Memory B cell (primary cell): Measurements from ENCODE around the gene FAM72C.
"Not testable (repeated sequence)": the region's sequence is repeated elsewhere in the genome, so short reads cannot be mapped to it uniquely, and the experiment has no call there.

Experiments used
- ATAC-seq: fragments of 150-1000 bp; cut with Tn5 transposase; 2 replicates; pipeline ENCODE4 v1.10.0; 2021; ENCODE audit warnings: low read depth, mild to moderate bottlenecking, moderate library complexity
- DNase-seq, 2 donors: peaks; one replicate each; pipeline ENCODE4 v3.0.0; 2022; ENCODE audit warnings: low spot score in 2 of 2
- H3K27ac Mint-ChIP-seq: one replicate; pipeline ENCODE4 v1.8.0; 2022; ENCODE audit warnings: mild to moderate bottlenecking, moderate library complexity, mixed read lengths
- H3K27me3 Mint-ChIP-seq: one replicate; pipeline ENCODE4 v1.8.0; 2022; ENCODE audit warnings: mixed read lengths
- H3K36me3 Mint-ChIP-seq: one replicate; pipeline ENCODE4 v1.8.0; 2022; ENCODE audit warnings: mild to moderate bottlenecking, mixed read lengths
- H3K4me1 Mint-ChIP-seq: one replicate; pipeline ENCODE4 v1.8.0; 2022; ENCODE audit warnings: mixed read lengths
- H3K4me3 Mint-ChIP-seq: one replicate; pipeline ENCODE4 v1.8.0; 2022; ENCODE audit warnings: mild to moderate bottlenecking, moderate library complexity, mixed read lengths
- H3K9me3 Mint-ChIP-seq: one replicate; pipeline ENCODE4 v1.8.0; 2022; ENCODE audit warnings: mixed read lengths

The FAM72C gene

DNA sequence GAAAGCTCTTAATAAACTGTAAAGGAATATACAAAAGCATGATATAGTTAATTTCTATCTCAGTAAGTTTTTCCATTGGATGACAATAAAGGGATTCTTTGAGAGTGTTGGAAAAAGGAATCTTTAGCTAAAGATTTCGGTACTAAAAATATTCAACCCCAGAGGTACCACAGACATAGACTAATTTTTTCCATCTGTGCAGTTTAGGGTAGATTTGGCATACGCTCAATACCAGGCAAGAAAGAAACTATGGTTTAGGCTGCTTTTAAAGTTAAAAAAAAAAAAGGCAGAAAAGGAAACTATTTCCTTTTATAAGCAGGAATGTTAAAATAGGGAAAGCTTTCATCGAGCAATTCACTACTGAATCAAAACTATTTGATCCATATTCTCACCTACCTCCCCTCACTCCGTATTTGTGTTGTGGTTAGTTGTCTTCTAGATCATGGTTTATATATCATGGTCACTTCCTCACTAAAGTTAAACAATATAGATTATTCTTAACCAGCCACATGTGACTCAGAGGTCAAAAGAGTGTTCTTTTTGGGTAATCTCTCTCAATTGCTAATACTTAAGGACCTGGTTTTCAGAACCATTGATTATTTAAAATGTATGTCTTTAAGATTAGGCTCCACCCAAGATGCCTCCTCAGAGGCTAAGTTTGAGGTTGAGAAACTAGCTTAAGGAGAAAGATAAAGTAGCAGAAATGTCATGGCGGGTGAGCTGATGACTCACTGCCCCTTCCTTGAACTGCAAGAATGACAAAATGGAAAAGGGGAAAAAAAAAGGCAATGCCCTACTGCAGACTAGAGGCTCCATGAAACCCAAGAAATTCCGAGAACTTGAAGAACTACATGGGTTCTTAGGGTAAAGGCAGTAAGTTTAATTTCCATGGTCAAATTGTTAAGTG is 20.0 kb downstream of the FAM72C start:
- not testable (repeated sequence) for H3K36me3 Mint-ChIP-seq, H3K4me3 Mint-ChIP-seq, DNase-seq, H3K27me3 Mint-ChIP-seq, H3K27ac Mint-ChIP-seq, ATAC-seq, H3K9me3 Mint-ChIP-seq, H3K4me1 Mint-ChIP-seq

DNA sequence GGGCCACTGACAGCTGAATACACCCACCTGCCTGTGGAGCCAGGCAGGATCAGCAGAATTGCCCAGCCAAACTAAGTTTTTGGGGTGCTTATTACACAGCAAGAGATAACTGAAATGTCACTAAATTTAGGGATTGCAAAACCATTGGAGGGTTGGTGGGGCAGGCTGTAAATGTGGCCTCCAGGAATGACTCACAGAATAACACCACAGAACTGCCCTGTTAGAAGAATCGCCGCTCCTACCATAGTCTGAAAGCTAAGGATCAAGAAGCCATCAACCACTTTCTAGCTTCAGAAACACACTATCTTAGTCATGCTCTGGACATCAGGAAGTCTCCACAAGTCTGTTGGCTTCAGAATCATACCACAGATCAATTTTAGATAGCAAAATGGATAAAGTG is 24.0 kb downstream of the FAM72C start:
- H3K36me3 Mint-ChIP-seq, H3K27ac Mint-ChIP-seq, H3K27me3 Mint-ChIP-seq, ATAC-seq, H3K9me3 Mint-ChIP-seq, DNase-seq, H3K4me1 Mint-ChIP-seq, H3K4me3 Mint-ChIP-seq: not testable (repeated sequence)

DNA sequence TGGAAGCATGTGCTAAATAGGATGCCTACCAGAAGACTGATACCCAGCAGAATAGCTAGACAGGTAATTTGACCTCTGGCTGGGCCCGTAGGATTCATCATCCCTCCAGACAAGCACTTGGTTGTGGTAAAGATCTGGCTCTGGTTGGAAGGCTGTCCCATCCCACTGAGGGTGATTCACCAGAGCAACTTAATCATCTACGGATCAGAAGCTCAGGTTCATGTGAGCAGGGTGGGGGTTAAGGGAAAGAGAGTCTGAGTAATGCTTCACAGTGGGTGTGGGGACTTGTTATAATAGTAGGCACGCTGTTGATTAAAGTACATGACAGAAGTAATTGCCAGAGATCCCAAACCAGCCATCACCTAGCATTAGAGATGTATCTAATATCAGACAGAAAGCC is 26.5 kb downstream of the FAM72C start:
- not testable (repeated sequence) for H3K36me3 Mint-ChIP-seq, ATAC-seq, H3K9me3 Mint-ChIP-seq, H3K4me3 Mint-ChIP-seq, H3K4me1 Mint-ChIP-seq, H3K27me3 Mint-ChIP-seq, H3K27ac Mint-ChIP-seq, DNase-seq

GRCh38 chr1:143944576-143945240 is 27.1 kb downstream of the FAM72C start:
- not testable (repeated sequence) for H3K9me3 Mint-ChIP-seq, ATAC-seq, H3K27me3 Mint-ChIP-seq, H3K36me3 Mint-ChIP-seq, H3K27ac Mint-ChIP-seq, H3K4me3 Mint-ChIP-seq, DNase-seq, H3K4me1 Mint-ChIP-seq

- not testable (repeated sequence) for H3K27ac Mint-ChIP-seq, H3K36me3 Mint-ChIP-seq, H3K27me3 Mint-ChIP-seq, H3K4me1 Mint-ChIP-seq, DNase-seq, H3K9me3 Mint-ChIP-seq, H3K4me3 Mint-ChIP-seq
- ATAC-seq = peak; percentile 41
Observed at GRCh38 chr1:143943319-143943978, 28.3 kb downstream of the FAM72C start.

DNA sequence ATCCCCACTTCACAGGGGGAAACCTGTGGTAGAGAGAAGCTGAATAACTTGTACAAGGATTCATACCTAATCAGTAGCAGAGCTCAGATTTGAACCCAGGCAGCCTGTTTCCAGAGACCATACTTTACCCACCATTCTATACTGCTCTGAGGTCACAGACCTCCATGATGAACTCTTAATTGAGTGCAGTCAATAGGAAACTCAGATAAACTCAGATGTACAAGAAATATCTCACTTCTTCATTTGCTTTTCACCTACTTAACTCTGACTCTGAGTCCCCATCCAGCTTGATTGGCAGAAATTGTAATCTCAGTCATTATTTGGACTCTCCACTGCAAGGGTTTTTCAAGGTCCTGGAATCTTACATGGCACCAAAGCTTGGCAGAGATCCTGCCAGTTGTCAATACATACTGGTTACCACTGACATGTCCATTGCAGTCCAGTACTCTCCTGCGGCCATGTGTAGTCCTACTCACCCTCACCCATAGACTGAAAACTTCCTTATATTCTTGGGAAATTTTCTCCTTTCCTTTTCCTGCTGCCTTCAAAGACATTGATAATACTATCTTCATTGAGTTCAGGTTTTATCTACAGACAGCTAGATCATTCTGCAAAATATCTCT is 29.4 kb downstream of the FAM72C start:
- H3K27me3 Mint-ChIP-seq, H3K4me3 Mint-ChIP-seq, H3K4me1 Mint-ChIP-seq, H3K27ac Mint-ChIP-seq, H3K36me3 Mint-ChIP-seq, DNase-seq, H3K9me3 Mint-ChIP-seq, ATAC-seq: not testable (repeated sequence)

- not testable (repeated sequence) for ATAC-seq, H3K27ac Mint-ChIP-seq, H3K4me3 Mint-ChIP-seq, H3K9me3 Mint-ChIP-seq, H3K27me3 Mint-ChIP-seq, H3K4me1 Mint-ChIP-seq, DNase-seq, H3K36me3 Mint-ChIP-seq
Observed at GRCh38 chr1:143939666-143940065, 32.1 kb downstream of the FAM72C start.

- not testable (repeated sequence) for H3K4me3 Mint-ChIP-seq, ATAC-seq, H3K27me3 Mint-ChIP-seq, H3K27ac Mint-ChIP-seq, H3K36me3 Mint-ChIP-seq, DNase-seq, H3K4me1 Mint-ChIP-seq, H3K9me3 Mint-ChIP-seq
Observed at GRCh38 chr1:143938922-143939321, 32.9 kb downstream of the FAM72C start.

DNA sequence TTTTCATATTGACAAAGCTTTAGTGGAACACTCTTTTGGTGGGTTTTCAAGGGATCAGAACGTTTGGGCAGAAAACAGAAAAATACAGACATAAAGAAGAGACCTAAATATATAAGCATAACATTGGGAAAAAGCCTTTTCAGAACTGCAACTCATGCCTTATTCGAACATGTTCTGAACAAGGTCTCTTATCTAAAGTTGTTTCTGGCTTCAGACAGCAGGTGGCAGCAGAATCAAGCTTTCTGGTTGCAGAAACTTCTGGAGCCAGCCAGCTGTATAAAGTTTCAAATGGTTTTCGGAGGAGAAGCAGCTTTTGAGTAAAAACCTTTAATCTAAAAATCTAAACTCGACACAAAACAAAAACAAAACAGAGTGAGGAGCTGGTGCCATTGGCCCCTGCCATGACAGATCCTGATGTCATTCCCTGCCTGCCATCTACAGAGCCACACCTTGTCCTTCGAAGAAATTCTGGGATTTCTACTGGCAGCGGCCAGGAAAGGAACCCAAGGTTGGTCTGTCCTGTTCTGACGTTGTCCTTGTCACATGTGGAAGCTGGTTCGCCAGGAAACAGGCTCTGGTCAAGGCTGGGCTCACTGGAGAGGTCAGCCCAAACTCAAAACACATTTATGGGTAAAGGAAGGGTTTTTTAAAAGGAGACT is 35.2 kb downstream of the FAM72C start:
- not testable (repeated sequence) for H3K36me3 Mint-ChIP-seq, H3K4me3 Mint-ChIP-seq, H3K27me3 Mint-ChIP-seq, H3K27ac Mint-ChIP-seq, H3K9me3 Mint-ChIP-seq, H3K4me1 Mint-ChIP-seq
- ATAC-seq (peak; percentile 66), DNase-seq (peak; percentile 28 to 38)

- not testable (repeated sequence) for H3K27ac Mint-ChIP-seq, H3K36me3 Mint-ChIP-seq, H3K4me1 Mint-ChIP-seq, H3K27me3 Mint-ChIP-seq, H3K4me3 Mint-ChIP-seq, ATAC-seq, DNase-seq, H3K9me3 Mint-ChIP-seq
Observed at GRCh38 chr1:143919127-143919526, 52.7 kb downstream of the FAM72C start.

- not testable (repeated sequence) for H3K9me3 Mint-ChIP-seq, ATAC-seq, H3K4me3 Mint-ChIP-seq, H3K36me3 Mint-ChIP-seq, H3K27me3 Mint-ChIP-seq, DNase-seq, H3K27ac Mint-ChIP-seq, H3K4me1 Mint-ChIP-seq
Observed at GRCh38 chr1:143918552-143918951, 53.2 kb downstream of the FAM72C start.

DNA sequence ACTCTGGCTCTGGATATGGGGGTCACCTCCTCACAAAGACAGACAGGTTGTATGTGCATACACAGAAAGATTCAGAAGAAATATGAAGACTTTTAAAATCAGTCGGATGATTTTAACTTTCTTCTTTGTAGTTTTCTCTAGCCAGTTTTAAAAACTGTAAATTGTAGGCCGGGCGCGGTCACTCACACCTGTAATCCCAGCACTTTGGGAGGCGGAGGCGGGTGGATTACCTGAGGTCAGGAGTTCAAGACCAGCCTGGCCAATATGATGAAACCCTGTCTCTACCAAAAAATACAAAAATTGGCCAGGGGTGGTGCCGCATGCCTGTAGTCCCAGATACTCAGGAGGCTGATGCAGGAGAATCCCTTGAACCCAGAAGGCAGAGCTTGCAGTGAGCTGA is 58.1 kb downstream of the FAM72C start:
- not testable (repeated sequence) for ATAC-seq, H3K4me3 Mint-ChIP-seq, DNase-seq

More for the DNA sequence above, 58.1 kb downstream of the FAM72C start:
- H3K36me3 Mint-ChIP-seq, H3K27ac Mint-ChIP-seq, H3K27me3 Mint-ChIP-seq, H3K9me3 Mint-ChIP-seq, H3K4me1 Mint-ChIP-seq: not testable (repeated sequence)
